H1 (cell line): ENCODE measurements around the gene XDH. TPM values are rescaled to one million over a fixed set of nuclear protein-coding genes. Genes with fewer than 3 reads are reported as not detected.

ENCODE experiments used
- CTCF ChIA-PET: fragments of 300-600 bp; sonication (Branson Sonifier 250); formaldehyde crosslinking; loops from one replicate; lab custom pipeline; 2021; ENCODE audit not compliant: partially characterized antibody; lab: Charles Lee
- POLR2A ChIA-PET: fragments of 300-600 bp; sonication (Branson Sonifier 250); formaldehyde crosslinking; loops from one replicate; lab custom pipeline; 2021; ENCODE audit warnings: inconsistent platforms; ENCODE audit not compliant: partially characterized antibody; lab: Charles Lee
- DNase-seq, 2 experiments: peaks; one replicate each; pipeline versions ENCODE4 v3.0.0 to v3.0.0-alpha.2; 2010 to 2022; ENCODE audit warnings: low spot score in 2 of 2, low read depth in 1 of 2, mixed read lengths in 1 of 2
- FAIRE-seq: peaks from 2 replicates; lab custom pipeline; 2011; peaks lifted over from hg19 to GRCh38; lab: Jason Lieb, UNC
- H2AFZ ChIP-seq: 2 replicates; pipeline ENCODE4 v1.8.1; 2012; ENCODE audit warnings: low read length, inconsistent platforms
- H2AK5ac ChIP-seq: 2 replicates; pipeline ENCODE4 v1.6.1; 2013; ENCODE audit warnings: low read depth, low read length
- H2BK120ac ChIP-seq: replicated peaks from 2 replicates; pipeline ENCODE3; 2013; ENCODE audit warnings: low read depth, low read length, inconsistent platforms
- H2BK12ac ChIP-seq: 2 replicates; pipeline ENCODE4 v1.6.1; 2013; ENCODE audit warnings: low read depth, low read length
- H2BK15ac ChIP-seq: 2 replicates; pipeline ENCODE4 v1.6.1; 2013; ENCODE audit warnings: low read length
- H2BK20ac ChIP-seq: 2 replicates; pipeline ENCODE4 v1.6.1; 2013; ENCODE audit warnings: low read length
- H2BK5ac ChIP-seq: 2 replicates; pipeline ENCODE4 v1.6.1; 2013; ENCODE audit warnings: low read depth, low read length
- H3K14ac ChIP-seq: 2 replicates; pipeline ENCODE4 v1.6.1; 2013; ENCODE audit warnings: inconsistent platforms; ENCODE audit not compliant: insufficient read length
- H3K18ac ChIP-seq: 2 replicates; pipeline ENCODE4 v1.6.1; 2013; ENCODE audit warnings: low read length; ENCODE audit errors: extremely low read depth
- H3K23ac ChIP-seq: 2 replicates; pipeline ENCODE4 v1.6.1; 2013; ENCODE audit warnings: inconsistent platforms; ENCODE audit not compliant: insufficient read length
- H3K23me2 ChIP-seq: 2 replicates; pipeline ENCODE4 v1.6.1; 2013; ENCODE audit warnings: low read depth, low read length
- H3K27ac ChIP-seq: 2 replicates; pipeline ENCODE4 v1.6.1; 2011; ENCODE audit warnings: low read depth, low read length, inconsistent platforms
- H3K27me3 ChIP-seq, 4 experiments: replicated peaks in 1 of 4; 1 replicate in 1 of 4; 2 replicates in 3 of 4; pipeline versions ENCODE4 v1.6.1 to v1.8.1; 2011 to 2013; ENCODE audit warnings: low read length in 3 of 4, mild to moderate bottlenecking in 3 of 4, inconsistent platforms in 2 of 4, mixed read lengths in 2 of 4, moderate library complexity in 1 of 4; ENCODE audit not compliant: control insufficient read depth in 3 of 4, insufficient read depth in 3 of 4; ENCODE audit errors: extremely low read depth in 1 of 4
- H3K36me3 ChIP-seq, 4 experiments: 2 replicates each; pipeline versions ENCODE4 v1.6.1 to v1.8.1; 2011 to 2013; ENCODE audit warnings: mild to moderate bottlenecking in 4 of 4, low read length in 3 of 4, moderate library complexity in 2 of 4, control low read depth in 1 of 4, inconsistent platforms in 1 of 4; ENCODE audit not compliant: insufficient read depth in 4 of 4, control insufficient read depth in 2 of 4
- H3K4ac ChIP-seq: replicated peaks from 2 replicates; pipeline ENCODE3; 2013; ENCODE audit warnings: low read length, low read depth, mixed read lengths, inconsistent platforms; ENCODE audit not compliant: insufficient read length
- H3K4me1 ChIP-seq, 4 experiments: replicated peaks in 1 of 4; 1 replicate in 1 of 4; 2 replicates in 3 of 4; pipeline versions ENCODE4 v1.6.1 to v1.8.1; 2011 to 2013; ENCODE audit warnings: low read length in 3 of 4, inconsistent platforms in 2 of 4, mixed read lengths in 1 of 4; ENCODE audit not compliant: insufficient read depth in 4 of 4, control insufficient read depth in 3 of 4
- H3K4me2 ChIP-seq, 2 experiments: 2 replicates each; pipeline versions ENCODE4 v1.6.1 to v1.8.1; 2011 to 2013; ENCODE audit warnings: low read depth in 2 of 2, low read length in 2 of 2, control low read depth in 1 of 2, inconsistent platforms in 1 of 2, mild to moderate bottlenecking in 1 of 2; ENCODE audit not compliant: insufficient read depth in 1 of 2
- H3K4me3 ChIP-seq, 4 experiments: fragments of 200-600, 300-600 bp in 1 of 4; sonication (generic), shearing (Covaris generic), sonication (Bioruptor Twin) in 1 of 4; 2 replicates each; pipeline versions ENCODE4 v1.5.1 to v1.8.1; 2011 to 2016; ENCODE audit warnings: low read length in 4 of 4, low read depth in 3 of 4, control low read depth in 2 of 4, inconsistent platforms in 2 of 4, mild to moderate bottlenecking in 2 of 4, mixed read lengths in 1 of 4, moderate library complexity in 1 of 4; ENCODE audit not compliant: insufficient read depth in 2 of 4; ENCODE audit errors: extremely low read depth in 1 of 4
- H3K56ac ChIP-seq: replicated peaks from 2 replicates; pipeline ENCODE3; 2013; ENCODE audit warnings: low read depth, mild to moderate bottlenecking, mixed read lengths, low read length, inconsistent platforms; ENCODE audit not compliant: insufficient read length
- H3K79me1 ChIP-seq: 2 replicates; pipeline ENCODE4 v1.6.1; 2013; ENCODE audit warnings: low read depth, low read length, control low read depth
- H3K79me2 ChIP-seq, 2 experiments: 2 replicates each; pipeline versions ENCODE4 v1.6.1 to v1.8.1; 2012 to 2013; ENCODE audit warnings: low read length in 2 of 2, mild to moderate bottlenecking in 2 of 2, inconsistent platforms in 1 of 2; ENCODE audit not compliant: insufficient read depth in 2 of 2, control insufficient read depth in 1 of 2
- H3K9ac ChIP-seq, 4 experiments: replicated peaks in 1 of 4; 1 replicate in 1 of 4; 2 replicates in 3 of 4; pipeline versions ENCODE4 v1.6.1 to v1.8.1; 2011 to 2013; ENCODE audit warnings: low read depth in 3 of 4, low read length in 3 of 4, control low read depth in 2 of 4, mild to moderate bottlenecking in 2 of 4, moderate library complexity in 2 of 4, inconsistent platforms in 1 of 4; ENCODE audit errors: extremely low read depth in 1 of 4
- H3K9me3 ChIP-seq, 2 experiments: 2 replicates each; pipeline versions ENCODE4 v1.6.1 to v1.8.1; 2012 to 2013; ENCODE audit warnings: mild to moderate bottlenecking in 2 of 2, moderate library complexity in 2 of 2, control low read depth in 1 of 2, inconsistent platforms in 1 of 2, low read depth in 1 of 2, low read length in 1 of 2, mixed read lengths in 1 of 2; ENCODE audit not compliant: insufficient read depth in 2 of 2
- H4K20me1 ChIP-seq, 2 experiments: replicated peaks in 1 of 2; 2 replicates each; pipeline versions ENCODE3 to v1.8.1; 2011 to 2013; ENCODE audit warnings: inconsistent platforms in 2 of 2, low read length in 2 of 2, mild to moderate bottlenecking in 1 of 2; ENCODE audit not compliant: insufficient read depth in 2 of 2, control insufficient read depth in 1 of 2
- H4K5ac ChIP-seq: 2 replicates; pipeline ENCODE4 v1.6.1; 2013; ENCODE audit warnings: low read length, low read depth, mixed read lengths, inconsistent platforms; ENCODE audit not compliant: insufficient read length
- H4K8ac ChIP-seq: 2 replicates; pipeline ENCODE4 v1.8.0; 2013; ENCODE audit warnings: mild to moderate bottlenecking, moderate library complexity, low read length, inconsistent platforms; ENCODE audit not compliant: insufficient read depth; ENCODE audit errors: extremely low read depth
- H4K91ac ChIP-seq: replicated peaks from 2 replicates; pipeline ENCODE3; 2013; ENCODE audit warnings: low read length, mixed read lengths, inconsistent platforms; ENCODE audit not compliant: insufficient read length
- ASH2L ChIP-seq: fragments of 200-600, 300-600 bp; sonication (generic); IDR thresholded peaks from one replicate; pipeline ENCODE4 v1.7.1; 2017; ENCODE audit warnings: low read length
- BRCA1 ChIP-seq: IDR thresholded peaks from 2 replicates; pipeline ENCODE4 v1.6.1; 2012; ENCODE audit warnings: low read depth, low read length, improper control_type of control experiment
- CBX5 ChIP-seq: fragments of 300-800, 300-1000 bp; sonication (generic); IDR thresholded peaks from 2 replicates; pipeline ENCODE4 v1.7.1; 2016; ENCODE audit warnings: antibody characterized with exemption, low read length, low read depth
- CBX8 ChIP-seq: fragments of 300-800, 300-1000 bp; sonication (generic); IDR thresholded peaks from 2 replicates; pipeline ENCODE4 v1.7.1; 2016; ENCODE audit warnings: low read depth, low read length, borderline replicate concordance
- CHD1 ChIP-seq: IDR thresholded peaks from 2 replicates; pipeline ENCODE4 v1.6.1; 2012; ENCODE audit warnings: low read depth, low read length, improper control_type of control experiment
- EZH2 ChIP-seq: fragments of 200-600 bp; sonication (generic); IDR thresholded peaks from 2 replicates; pipeline ENCODE4 v1.7.1; 2012; ENCODE audit warnings: low read depth, mild to moderate bottlenecking, moderate library complexity, low read length, inconsistent platforms; ENCODE audit not compliant: severe bottlenecking
- NANOG ChIP-seq: IDR thresholded peaks from 2 replicates; pipeline ENCODE4 v1.6.1; 2011; ENCODE audit warnings: low read length, low read depth, mild to moderate bottlenecking, inconsistent platforms; ENCODE audit not compliant: insufficient read depth, poor library complexity, severe bottlenecking
- NRF1 ChIP-seq: IDR thresholded peaks from 2 replicates; pipeline ENCODE4 v1.6.1; 2011; ENCODE audit warnings: mild to moderate bottlenecking, low read depth, low read length, improper control_type of control experiment
- PHF8 ChIP-seq: fragments of 200-600 bp; sonication (generic); conservative IDR thresholded peaks from 2 replicates; pipeline ENCODE4 v1.7.1; 2012; ENCODE audit warnings: low read depth, mild to moderate bottlenecking, inconsistent platforms, low read length, moderate library complexity
- POLR2A ChIP-seq, 2 experiments: IDR thresholded peaks; 1 replicate in 1 of 2; 2 replicates in 1 of 2; pipeline ENCODE4 v1.6.1; 2011; ENCODE audit warnings: low read depth in 2 of 2, low read length in 2 of 2, mild to moderate bottlenecking in 2 of 2; ENCODE audit errors: control extremely low read depth in 1 of 2
- POU5F1 ChIP-seq: IDR thresholded peaks from 2 replicates; pipeline ENCODE4 v1.6.1; 2011; ENCODE audit warnings: low read depth, mild to moderate bottlenecking, low read length, moderate library complexity
- SAP30 ChIP-seq: fragments of 300-600 bp; sonication (generic); IDR thresholded peaks from 2 replicates; pipeline ENCODE4 v1.7.1; 2012; ENCODE audit warnings: low read length, moderate library complexity, mild to moderate bottlenecking, inconsistent platforms; ENCODE audit not compliant: insufficient read depth, insufficient replicate concordance
- SP4 ChIP-seq: IDR thresholded peaks from 2 replicates; pipeline ENCODE4 v1.6.1; 2012; ENCODE audit warnings: low read length, inconsistent platforms
- TAF7 ChIP-seq: optimal IDR thresholded peaks from 2 replicates; pipeline ENCODE3; 2011; ENCODE audit warnings: low read depth, mild to moderate bottlenecking, inconsistent platforms, low read length, moderate library complexity, borderline replicate concordance
- ZNF274 ChIP-seq: IDR thresholded peaks from 2 replicates; pipeline ENCODE4 v1.7.0; 2012; ENCODE audit warnings: low read length, borderline replicate concordance; ENCODE audit errors: extremely low read depth
- WGBS, 2 experiments: shearing (Covaris generic) in 1 of 2; methylation state at CpG; one replicate each; pipeline versions ENCODE4 v1.1.6 to v1.1.7; 2013 to 2015; ENCODE audit warnings: low lambda C conversion rate in 2 of 2, mixed read lengths in 2 of 2, inconsistent platforms in 1 of 2, low coverage in 1 of 2, missing lambda C conversion rate in 1 of 2; ENCODE audit not compliant: insufficient replicate concordance in 2 of 2, insufficient coverage in 1 of 2, insufficient read length in 1 of 2; ENCODE audit errors: extremely low coverage in 1 of 2, missing lambda C conversion rate in 1 of 2; 5-methylcytosine and 5-hydroxymethylcytosine counted together
- polyA plus RNA-seq, 7 experiments: library from polyadenylated mRNA; depleted of rRNA in 3 of 7; stranded (reverse) in 5 of 7; unstranded in 2 of 7; fragments of >200 nt in 5 of 7; fragments of 200-250 nt in 2 of 7; gene quantifications; 1 replicate in 5 of 7; 2 replicates in 1 of 7; 4 replicates in 1 of 7; pipeline versions ENCODE4 v1.2.1 to v1.2.3, GENCODE V29; 2011 to 2013; ENCODE audit warnings: missing spikeins in 2 of 7, mixed read lengths in 2 of 7
- total RNA-seq: library from RNA; stranded (reverse); fragmentation: NEBNext Ultra II Directional; extraction: Animal tissue kit (Norgen Biotek cat#: 25700); gene quantifications from 2 replicates; pipeline ENCODE4 v1.2.1, GENCODE V29; 2021

The XDH gene
- total and polyA plus RNA-seq, 2 of the 8 experiments (the other 6 are each of a cell fraction or from before 2014, with no cell fraction given), result 0.68 to 1.2 TPM

- Histone ChIP-seq H3K9me3 (peaks cover 0 to 16% of the 10 kb centered on the region in 2 experiments; a peak in 2 of 4 replicates), H2BK15ac (no peak overlapping the region), H3K79me1 (no peaks in the 10 kb centered on the region), H3K4me2 (no peak overlapping the region), H2AK5ac (no peak overlapping the region), H3K36me3 (no peaks in the 10 kb centered on the region; a peak in 1 of 8 replicates), H2BK20ac (no peak overlapping the region), H3K4me1 (no peaks in the 10 kb centered on the region), H3K4ac (no peak overlapping the region), H4K8ac (no peak overlapping the region), H3K27me3 (no peaks in the 10 kb centered on the region), H3K79me2 (no peaks in the 10 kb centered on the region), H3K23me2 (no peaks in the 10 kb centered on the region), H2BK12ac (no peak overlapping the region), H3K18ac (no peak overlapping the region), H3K9ac (no peak overlapping the region), H3K56ac (no peak overlapping the region), H3K14ac (no peak overlapping the region), H4K5ac (no peak overlapping the region), H2BK5ac (no peak overlapping the region), H3K4me3 (no peak overlapping the region), H3K23ac (no peak overlapping the region), H2AFZ (no peak overlapping the region), H4K91ac (no peak overlapping the region), H2BK120ac (no peak overlapping the region), H3K27ac (no peak overlapping the region), H4K20me1 (no peaks in the 10 kb centered on the region)
- FAIRE-seq (no peak), DNase-seq (no peak)
- POLR2A ChIA-PET, result no interaction called here
- CTCF ChIA-PET, result interaction anchor here (1.8 kb wide), 1 partner anchor 28 kb away, joined by 6 read pairs; no protein-coding TSS in a partner anchor
- WGBS, 2 experiments, result 50% methylated on average over 1 of the region's 2 CpGs; no CpG with 5 or more reads in 1 of the 2 experiments
- TF ChIP-seq PHF8, result no peak
- TF ChIP-seq CHD1, result no peak
- TF ChIP-seq ASH2L, result no peak
- TF ChIP-seq SP4, result no peak
- no peak for TF ChIP-seq BRCA1
- no peak for TF ChIP-seq NANOG
- no peak for TF ChIP-seq CBX5
- no peak for TF ChIP-seq SAP30
- no peak for TF ChIP-seq CBX8
- no peak for TF ChIP-seq POLR2A (IDR thresholded peaks at IDR 0.05; ENCODE audit: control extremely low read depth in 1 of 2, low read depth in 2 of 2, low read length in 2 of 2)
- TF ChIP-seq NRF1, result no peak
- no peak for TF ChIP-seq EZH2
- no peak for TF ChIP-seq ZNF274
- no peak for TF ChIP-seq TAF7
- TF ChIP-seq POU5F1, result no peak
Measured at GRCh38 chr2:31415421-31415820, 879 bp upstream of the XDH start.
